GM18508 (cell line): ENCODE results near the gene VAC14.
"Not testable (repeated sequence)": the region's sequence is repeated elsewhere in the genome, so short reads cannot be mapped to it uniquely, and the experiment has no call there.

ENCODE experiments used
- ATAC-seq: cut with Tn5 transposase; IDR thresholded peaks from one replicate; pipeline ENCODE4 v1.9.1; 2021; ENCODE audit warnings: moderate number of reproducible peaks; ENCODE audit not compliant: insufficient read depth, unreplicated experiment

Gene VAC14

GRCh38 chr16:70670938-70671337 is 130.0 kb downstream of the VAC14 start:
- ATAC-seq = not testable (repeated sequence)

GRCh38 chr16:70670175-70670574 is 130.8 kb downstream of the VAC14 start:
- no peak for ATAC-seq

- no peak for ATAC-seq
These were observed 134.9 kb downstream of the VAC14 start for GRCh38 chr16:70665806-70666735.

- no peak for ATAC-seq
These were observed 135.8 kb downstream of the VAC14 start for GRCh38 chr16:70665113-70665694.

GRCh38 chr16:70664325-70665112 is 136.4 kb downstream of the VAC14 start:
- no peak for ATAC-seq

- ATAC-seq = no peak
These were observed 137.2 kb downstream of the VAC14 start for GRCh38 chr16:70663524-70664324.

- no peak for ATAC-seq
These were observed 137.9 kb downstream of the VAC14 start for GRCh38 chr16:70662991-70663523.

- ATAC-seq = no peak
These were observed 138.9 kb downstream of the VAC14 start for GRCh38 chr16:70661918-70662641.

GRCh38 chr16:70661534-70661917 is 139.4 kb downstream of the VAC14 start:
- no peak for ATAC-seq

- no peak for ATAC-seq
These were observed 140.1 kb downstream of the VAC14 start for GRCh38 chr16:70660672-70661350.

- no peak for ATAC-seq
These were observed 140.8 kb downstream of the VAC14 start for GRCh38 chr16:70659953-70660671.

GRCh38 chr16:70659546-70659945 is 141.4 kb downstream of the VAC14 start:
- ATAC-seq = no peak

- ATAC-seq = no peak
These were observed 142.0 kb downstream of the VAC14 start for GRCh38 chr16:70658921-70659320.

GRCh38 chr16:70657956-70658355 is 143.0 kb downstream of the VAC14 start:
- ATAC-seq = no peak

- ATAC-seq = no peak
These were observed 144.2 kb downstream of the VAC14 start for GRCh38 chr16:70656712-70657263.

- ATAC-seq = no peak
These were observed 144.8 kb downstream of the VAC14 start for GRCh38 chr16:70656065-70656711.
